HEK293 (cell line): Measurements from ENCODE around the gene FAM151A.
"Not testable (repeated sequence)": the region's sequence is repeated elsewhere in the genome, so short reads cannot be mapped to it uniquely, and the experiment has no call there.

Experiments used
- CTCF ChIA-PET: fragments of 350-600 bp; formaldehyde crosslinking; extraction: SDS; loops from one replicate; lab custom pipeline; 2021; ENCODE audit warnings: antibody characterized with exemption; lab: Yijun Ruan, JAX
- POLR2A ChIA-PET: fragments of 300-600 bp; formaldehyde crosslinking; extraction: SDS; loops from one replicate; lab custom pipeline; 2020; ENCODE audit warnings: antibody characterized with exemption, inconsistent platforms; lab: Yijun Ruan, JAX
- H3K27ac ChIP-seq: fragments of 200-500 bp; sonication (Bioruptor generic); 2 replicates; pipeline ENCODE4 v1.5.1; 2014; ENCODE audit warnings: low read depth, low read length, control low read depth, inconsistent platforms; ENCODE audit errors: extremely low read depth
- H3K36me3 ChIP-seq, 2 experiments: fragments of 200-500 bp in 1 of 2; sonication (Bioruptor generic) in 1 of 2; 1 replicate in 1 of 2; 2 replicates in 1 of 2; pipeline ENCODE4 v1.5.1; 2014 to 2017; ENCODE audit warnings: inconsistent platforms in 2 of 2, low read length in 2 of 2; ENCODE audit not compliant: control insufficient read depth in 2 of 2, insufficient read depth in 1 of 2
- H3K4me1 ChIP-seq: fragments of 200-500 bp; sonication (Bioruptor generic); 2 replicates; pipeline ENCODE4 v1.5.1; 2014; ENCODE audit warnings: mild to moderate bottlenecking, low read length, inconsistent platforms; ENCODE audit not compliant: control insufficient read depth, insufficient read depth
- H3K4me3 ChIP-seq: 2 replicates; pipeline ENCODE4 v1.5.1; 2011; ENCODE audit warnings: low read depth, mild to moderate bottlenecking, control low read depth, low read length, moderate library complexity
- H3K9me3 ChIP-seq: fragments of 200-500 bp; sonication (Bioruptor generic); 2 replicates; pipeline ENCODE4 v1.5.1; 2014; ENCODE audit warnings: low read depth, low read length, inconsistent platforms; ENCODE audit not compliant: control insufficient read depth, insufficient read depth
- FEZF1 ChIP-seq: fragments of 450-650 bp; formaldehyde crosslinking; IDR thresholded peaks from 2 replicates; pipeline ENCODE4 v1.5.1; 2016; ENCODE audit warnings: missing biosample characterization, missing genetic modification characterization
- GLI4 ChIP-seq: fragments of 450-650 bp; formaldehyde crosslinking; IDR thresholded peaks from 2 replicates; pipeline ENCODE4 v1.5.1; 2016; ENCODE audit warnings: missing biosample characterization, missing genetic modification characterization
- MZF1 ChIP-seq: fragments of 450-650 bp; formaldehyde crosslinking; IDR thresholded peaks from 2 replicates; pipeline ENCODE4 v1.5.1; 2017; ENCODE audit warnings: missing biosample characterization, missing genetic modification characterization, borderline replicate concordance
- PRDM1 ChIP-seq: fragments of 450-650 bp; formaldehyde crosslinking; IDR thresholded peaks from 2 replicates; pipeline ENCODE4; 2016; ENCODE audit warnings: missing biosample characterization, missing genetic modification characterization
- ZBTB48 ChIP-seq: fragments of 450-650 bp; formaldehyde crosslinking; IDR thresholded peaks from 2 replicates; pipeline ENCODE4 v1.5.1; 2016; ENCODE audit warnings: missing biosample characterization, missing genetic modification characterization
- ZBTB8A ChIP-seq: fragments of 450-650 bp; formaldehyde crosslinking; IDR thresholded peaks from 2 replicates; pipeline ENCODE4 v1.5.1; 2016; ENCODE audit warnings: missing biosample characterization, missing genetic modification characterization
- ZNF121 ChIP-seq: fragments of 450-650 bp; formaldehyde crosslinking; IDR thresholded peaks from 2 replicates; pipeline ENCODE4 v1.5.1; 2016; ENCODE audit warnings: missing biosample characterization, missing genetic modification characterization
- ZNF157 ChIP-seq: fragments of 450-650 bp; formaldehyde crosslinking; IDR thresholded peaks from 2 replicates; pipeline ENCODE4 v1.5.1; 2016; ENCODE audit warnings: missing biosample characterization, missing genetic modification characterization
- ZNF19 ChIP-seq: fragments of 450-650 bp; formaldehyde crosslinking; IDR thresholded peaks from 2 replicates; pipeline ENCODE4; 2016; ENCODE audit warnings: missing biosample characterization, missing genetic modification characterization, low read depth
- ZNF24 ChIP-seq: fragments of 450-650 bp; formaldehyde crosslinking; IDR thresholded peaks from 2 replicates; pipeline ENCODE4 v1.5.1; 2016; ENCODE audit warnings: missing biosample characterization, missing genetic modification characterization
- ZNF473 ChIP-seq: fragments of 450-650 bp; formaldehyde crosslinking; IDR thresholded peaks from 2 replicates; pipeline ENCODE4 v1.5.1; 2017; ENCODE audit warnings: missing biosample characterization, missing genetic modification characterization
- ZNF571 ChIP-seq: fragments of 450-650 bp; formaldehyde crosslinking; IDR thresholded peaks from 2 replicates; pipeline ENCODE4 v1.5.0; 2017; ENCODE audit warnings: missing biosample characterization, missing genetic modification characterization
- ZNF596 ChIP-seq: fragments of 450-650 bp; IDR thresholded peaks from 2 replicates; pipeline ENCODE4 v1.5.0; 2018; ENCODE audit warnings: missing biosample characterization, mild to moderate bottlenecking, missing genetic modification characterization, moderate library complexity
- ZNF626 ChIP-seq: fragments of 450-650 bp; sonication (Bioruptor Pico); formaldehyde crosslinking; IDR thresholded peaks from 2 replicates; pipeline ENCODE4 v1.5.1; 2018; ENCODE audit warnings: missing biosample characterization, missing genetic modification characterization, inconsistent platforms
- ZXDB ChIP-seq: fragments of 450-650 bp; formaldehyde crosslinking; IDR thresholded peaks from 2 replicates; pipeline ENCODE4 v1.5.1; 2016; ENCODE audit warnings: missing biosample characterization, missing genetic modification characterization
- TF ChIP-seq, protein P1 (sequence below): fragments of 450-650 bp; formaldehyde crosslinking; IDR thresholded peaks from 2 replicates; pipeline ENCODE4 v1.5.1; 2017; ENCODE audit warnings: missing biosample characterization, missing genetic modification characterization
- TF ChIP-seq, protein P2 (sequence below): fragments of 450-650 bp; formaldehyde crosslinking; IDR thresholded peaks from 2 replicates; pipeline ENCODE4 v1.5.1; 2016; ENCODE audit warnings: missing biosample characterization, missing genetic modification characterization

FAM151A gene

DNA sequence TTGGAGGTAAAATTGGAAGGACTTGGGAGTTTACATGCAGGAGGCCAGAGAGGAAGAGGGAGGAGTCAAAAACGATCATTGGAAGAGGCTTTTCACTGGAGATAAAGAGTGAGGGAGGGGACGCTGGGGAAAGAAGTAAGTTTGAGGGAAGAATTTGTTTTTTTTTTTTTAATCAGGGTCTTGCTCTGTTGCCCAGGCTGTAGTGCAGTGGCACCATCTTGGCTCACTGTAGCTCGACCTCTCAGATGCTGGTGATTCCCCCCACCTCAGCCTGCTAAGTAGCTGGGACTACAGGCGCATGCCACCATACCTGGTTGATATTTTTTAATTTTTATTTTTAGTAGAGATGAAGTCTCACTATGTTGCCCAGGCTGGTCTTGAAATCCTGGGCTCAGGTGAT, 17.0 kb upstream of the FAM151A start:
- ChIA-PET CTCF (no interaction called here), POLR2A (no interaction called here)
- Histone ChIP-seq H3K4me3 (no peak overlapping the region), H3K4me1 (no peaks in the 10 kb centered on the region), H3K27ac (no peak overlapping the region), H3K36me3 (no peaks in the 10 kb centered on the region)
- TF ChIP-seq ZBTB48 (tag by site-specific recombination) (no peak), ZBTB8A (no peak), ZNF121 (tag by site-specific recombination) (0 out of 2 replicates have a peak, but pooled peaks have one; percentile 42), ZNF571 (tag by site-specific recombination) (no peak), ZNF626 (tag by site-specific recombination) (no peak)
- TF ChIP-seq, protein P1, sequence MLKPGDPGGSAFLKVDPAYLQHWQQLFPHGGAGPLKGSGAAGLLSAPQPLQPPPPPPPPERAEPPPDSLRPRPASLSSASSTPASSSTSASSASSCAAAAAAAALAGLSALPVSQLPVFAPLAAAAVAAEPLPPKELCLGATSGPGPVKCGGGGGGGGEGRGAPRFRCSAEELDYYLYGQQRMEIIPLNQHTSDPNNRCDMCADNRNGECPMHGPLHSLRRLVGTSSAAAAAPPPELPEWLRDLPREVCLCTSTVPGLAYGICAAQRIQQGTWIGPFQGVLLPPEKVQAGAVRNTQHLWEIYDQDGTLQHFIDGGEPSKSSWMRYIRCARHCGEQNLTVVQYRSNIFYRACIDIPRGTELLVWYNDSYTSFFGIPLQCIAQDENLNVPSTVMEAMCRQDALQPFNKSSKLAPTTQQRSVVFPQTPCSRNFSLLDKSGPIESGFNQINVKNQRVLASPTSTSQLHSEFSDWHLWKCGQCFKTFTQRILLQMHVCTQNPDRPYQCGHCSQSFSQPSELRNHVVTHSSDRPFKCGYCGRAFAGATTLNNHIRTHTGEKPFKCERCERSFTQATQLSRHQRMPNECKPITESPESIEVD = no peak
- TF ChIP-seq, all 188 proteins: peak for 1
- H3K9me3 ChIP-seq = no peaks in the 10 kb centered on the region

GRCh38 chr1:54636461-54637446, 13.4 kb upstream of the FAM151A start:
- H3K36me3 ChIP-seq, H3K9me3 ChIP-seq, H3K27ac ChIP-seq, H3K4me1 ChIP-seq, CTCF ChIA-PET, H3K4me3 ChIP-seq, POLR2A ChIA-PET: not testable (repeated sequence)

GRCh38 chr1:54635804-54636203, 12.5 kb upstream of the FAM151A start:
- CTCF ChIA-PET, H3K4me3 ChIP-seq, H3K27ac ChIP-seq, POLR2A ChIA-PET, H3K4me1 ChIP-seq, H3K36me3 ChIP-seq, H3K9me3 ChIP-seq: not testable (repeated sequence)

DNA sequence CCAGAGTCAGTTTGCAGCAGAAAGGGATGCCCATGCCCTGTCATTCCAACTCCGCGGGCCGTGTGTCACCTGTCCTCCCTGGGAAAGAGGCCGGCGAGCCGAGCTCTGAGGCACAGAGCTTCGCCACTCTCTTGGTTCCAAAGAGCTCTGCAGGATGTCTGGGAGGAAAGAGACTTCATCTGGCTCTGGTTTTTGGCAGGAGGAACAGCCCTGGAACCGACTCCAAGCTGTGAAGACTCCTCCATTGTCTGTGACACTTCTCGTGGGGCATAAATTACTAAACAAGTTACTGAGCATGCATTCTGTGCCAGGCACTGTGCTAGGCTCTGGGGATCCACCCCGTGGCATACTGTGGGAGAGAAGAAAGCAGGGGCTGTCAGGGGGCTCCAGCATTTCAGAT, 3.9 kb upstream of the FAM151A start:
- no peak overlapping the region for H3K4me3 ChIP-seq
- H3K36me3 ChIP-seq = no peaks in the 10 kb centered on the region
- no peak overlapping the region for H3K27ac ChIP-seq
- POLR2A ChIA-PET = no interaction called here
- no peaks in the 10 kb centered on the region for H3K4me1 ChIP-seq
- CTCF ChIA-PET = interaction anchor here (0.6 kb wide), 1 partner anchor 1454 kb away, joined by 3 read pairs; no protein-coding TSS in a partner anchor
- no peaks in the 10 kb centered on the region for H3K9me3 ChIP-seq
- TF ChIP-seq GLI4 (tag by site-specific recombination) (no peak), ZNF596 (no peak), MZF1 (no peak), FEZF1 (no peak), ZNF24 (tag by site-specific recombination) (no peak), ZNF473 (tag by site-specific recombination) (no peak), PRDM1 (tag by site-specific recombination) (no peak), ZNF157 (no peak), ZXDB (no peak), ZNF19 (tag by site-specific recombination) (no peak)
- TF ChIP-seq, protein P2, sequence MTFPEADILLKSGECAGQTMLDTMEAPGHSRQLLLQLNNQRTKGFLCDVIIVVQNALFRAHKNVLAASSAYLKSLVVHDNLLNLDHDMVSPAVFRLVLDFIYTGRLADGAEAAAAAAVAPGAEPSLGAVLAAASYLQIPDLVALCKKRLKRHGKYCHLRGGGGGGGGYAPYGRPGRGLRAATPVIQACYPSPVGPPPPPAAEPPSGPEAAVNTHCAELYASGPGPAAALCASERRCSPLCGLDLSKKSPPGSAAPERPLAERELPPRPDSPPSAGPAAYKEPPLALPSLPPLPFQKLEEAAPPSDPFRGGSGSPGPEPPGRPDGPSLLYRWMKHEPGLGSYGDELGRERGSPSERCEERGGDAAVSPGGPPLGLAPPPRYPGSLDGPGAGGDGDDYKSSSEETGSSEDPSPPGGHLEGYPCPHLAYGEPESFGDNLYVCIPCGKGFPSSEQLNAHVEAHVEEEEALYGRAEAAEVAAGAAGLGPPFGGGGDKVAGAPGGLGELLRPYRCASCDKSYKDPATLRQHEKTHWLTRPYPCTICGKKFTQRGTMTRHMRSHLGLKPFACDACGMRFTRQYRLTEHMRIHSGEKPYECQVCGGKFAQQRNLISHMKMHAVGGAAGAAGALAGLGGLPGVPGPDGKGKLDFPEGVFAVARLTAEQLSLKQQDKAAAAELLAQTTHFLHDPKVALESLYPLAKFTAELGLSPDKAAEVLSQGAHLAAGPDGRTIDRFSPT (tag by site-specific recombination) = no peak
